ENCODE measurements around the gene HRH2. TPM values are rescaled to one million over a fixed set of nuclear protein-coding genes. Genes with fewer than 3 reads are reported as not detected.

Gene HRH2
- total RNA-seq, 6 donors from 2014 or later = 3.8 to 16.8 (median 7.8) TPM

DNA sequence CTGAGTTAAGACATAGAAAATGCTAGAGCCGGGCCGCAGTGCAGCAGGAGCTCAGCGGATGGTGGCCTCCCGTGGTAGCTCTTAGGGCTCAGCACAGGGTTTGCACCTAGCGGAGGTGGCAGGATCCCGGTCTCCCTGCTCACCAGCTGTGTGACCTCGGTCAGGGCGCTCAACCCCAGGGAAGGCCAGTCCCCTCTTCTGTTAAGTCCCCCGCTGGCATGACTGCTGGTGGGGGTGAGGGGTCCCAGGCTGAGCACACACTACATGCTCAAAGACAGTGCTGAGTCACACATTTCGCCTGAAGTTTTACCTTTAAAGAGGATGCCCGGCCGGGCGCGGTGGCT is 39.0 kb downstream of the HRH2 start:
- Histone ChIP-seq H3K4me3 (no peak overlapping the region), H3K9me3 (no peaks in the 10 kb centered on the region), H3K27ac (peak overlapping the region in 2 of 4 donors; percentile 76 to 79), H3K27me3 (no peaks in the 10 kb centered on the region), H3K4me1 (peaks cover 6 to 30% (median 17%) of the 10 kb centered on the region in 4 donors), H3K36me3 (no peaks in the 10 kb centered on the region)
- WGBS, 2 donors = 77 to 80% methylated on average over 8 to 14 of the region's 14 CpGs
- no peak for ATAC-seq (ENCODE audit: low FRiP score in 2 of 2)
- DNase-seq = peak in 1 of 2 donors; percentile 61
- TF ChIP-seq POLR2A (IDR thresholded peaks at IDR 0.05) (no peak), CTCF (IDR thresholded peaks at IDR 0.05) (peak in 1 of 6 experiments; percentile 20), EP300 (IDR thresholded peaks at IDR 0.05) (no peak), POLR2AphosphoS5 (IDR thresholded peaks at IDR 0.05) (no peak)

GRCh38 chr5:175697846-175698245 is 40.0 kb downstream of the HRH2 start:
- DNase-seq (peak in 1 of 2 donors; percentile 7), ATAC-seq (ENCODE audit: low FRiP score in 2 of 2) (no peak)
- Histone ChIP-seq H3K27me3 (no peaks in the 10 kb centered on the region), H3K4me3 (no peak overlapping the region), H3K9me3 (no peaks in the 10 kb centered on the region), H3K36me3 (no peaks in the 10 kb centered on the region), H3K4me1 (peaks cover 6 to 26% (median 9%) of the 10 kb centered on the region in 4 donors), H3K27ac (no peak overlapping the region)
- TF ChIP-seq CTCF (IDR thresholded peaks at IDR 0.05) (no peak), POLR2A (IDR thresholded peaks at IDR 0.05) (no peak), EP300 (IDR thresholded peaks at IDR 0.05) (no peak), POLR2AphosphoS5 (IDR thresholded peaks at IDR 0.05) (no peak)
- 85 to 89% methylated on average over 7 of the region's 7 CpGs for WGBS, 2 donors

DNA sequence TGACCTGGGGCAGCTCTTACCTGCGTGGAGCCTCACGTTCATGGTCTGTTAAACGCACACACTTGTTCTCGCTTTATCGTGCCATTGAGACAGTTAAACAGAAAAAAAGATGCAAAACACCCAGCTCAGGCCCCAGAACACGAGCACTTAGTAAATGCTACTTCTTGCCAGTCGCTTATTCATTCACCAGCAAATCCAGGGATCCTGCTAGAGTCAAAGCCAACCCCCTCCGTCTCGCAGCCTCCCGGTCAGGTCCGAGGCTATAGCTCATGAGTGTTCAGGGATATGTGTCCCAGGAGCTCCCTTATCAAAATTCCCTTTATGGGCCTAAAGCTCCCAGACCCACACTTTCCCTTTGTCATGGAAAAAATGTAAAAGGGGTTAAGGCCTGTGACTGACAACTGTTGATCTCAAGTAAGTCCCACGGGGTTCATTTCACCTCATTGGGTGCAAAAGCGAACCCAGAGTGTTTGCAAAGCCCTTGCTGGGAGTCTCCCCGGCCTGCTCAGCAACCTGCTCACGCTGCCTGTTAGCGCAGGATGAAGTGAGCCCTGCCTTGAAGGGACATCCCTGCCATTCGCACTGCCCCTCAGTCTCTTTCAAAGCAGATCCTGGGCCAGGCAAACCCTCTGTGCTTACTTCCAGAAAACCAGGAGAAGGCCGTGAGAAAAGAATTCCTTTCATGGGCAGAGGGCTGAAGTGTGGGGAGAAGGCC is 40.7 kb downstream of the HRH2 start:
- peaks cover 0 to 21% (median 5%) of the 10 kb centered on the region in 4 donors for H3K4me1 ChIP-seq
- no peaks in the 10 kb centered on the region for H3K36me3 ChIP-seq
- no peak for DNase-seq
- no peaks in the 10 kb centered on the region for H3K9me3 ChIP-seq
- no peak for TF ChIP-seq EP300 (IDR thresholded peaks at IDR 0.05)
- TF ChIP-seq POLR2AphosphoS5 (IDR thresholded peaks at IDR 0.05) = no peak
- TF ChIP-seq POLR2A (IDR thresholded peaks at IDR 0.05) = no peak
- TF ChIP-seq CTCF (IDR thresholded peaks at IDR 0.05) = no peak
- H3K4me3 ChIP-seq = no peak overlapping the region
- ATAC-seq (ENCODE audit: low FRiP score in 2 of 2) = no peak
- no peaks in the 10 kb centered on the region for H3K27me3 ChIP-seq
- WGBS, 2 donors = 77 to 82% methylated on average over 13 to 18 of the region's 18 CpGs
- no peak overlapping the region for H3K27ac ChIP-seq

DNA sequence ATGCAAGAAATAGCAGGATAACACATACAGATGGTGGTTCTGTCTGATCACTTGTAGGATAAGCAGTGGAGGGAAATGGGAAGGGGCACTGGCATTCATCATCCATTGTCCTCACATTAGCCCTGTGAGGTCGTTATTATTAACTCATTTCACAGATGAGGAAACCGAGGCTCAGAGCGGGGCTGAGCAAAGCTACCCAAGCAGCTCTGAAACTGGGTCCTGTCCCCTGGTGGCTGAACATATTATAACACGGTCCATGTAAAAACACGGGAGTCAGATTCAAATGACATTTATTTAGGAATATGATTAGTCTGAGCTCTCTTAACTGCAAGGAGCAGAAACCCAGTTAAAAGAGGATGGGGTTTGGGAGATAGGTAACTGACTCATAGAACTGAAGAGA is 43.1 kb downstream of the HRH2 start:
- WGBS, 2 donors = 79 to 80% methylated on average over 5 of the region's 5 CpGs
- DNase-seq = no peak
- Histone ChIP-seq H3K27me3 (no peaks in the 10 kb centered on the region), H3K4me3 (no peak overlapping the region), H3K4me1 (peaks cover 0 to 10% (median 2%) of the 10 kb centered on the region in 4 donors), H3K27ac (no peak overlapping the region), H3K36me3 (no peaks in the 10 kb centered on the region), H3K9me3 (no peaks in the 10 kb centered on the region)
- ATAC-seq (ENCODE audit: low FRiP score in 2 of 2) = no peak
- TF ChIP-seq EP300 (IDR thresholded peaks at IDR 0.05) (no peak), POLR2AphosphoS5 (IDR thresholded peaks at IDR 0.05) (no peak), CTCF (IDR thresholded peaks at IDR 0.05) (peak in 3 of 6 experiments; percentile 16 to 26 (median 18)), POLR2A (IDR thresholded peaks at IDR 0.05) (no peak)

GRCh38 chr5:175701797-175702196 is 43.9 kb downstream of the HRH2 start:
- Histone ChIP-seq H3K27me3 (no peaks in the 10 kb centered on the region), H3K36me3 (no peaks in the 10 kb centered on the region), H3K4me1 (peaks cover 0 to 2% (median 0%) of the 10 kb centered on the region in 4 donors), H3K4me3 (no peak overlapping the region), H3K9me3 (no peaks in the 10 kb centered on the region), H3K27ac (no peak overlapping the region)
- ATAC-seq (ENCODE audit: low FRiP score in 2 of 2) = no peak
- TF ChIP-seq POLR2AphosphoS5 (IDR thresholded peaks at IDR 0.05) = no peak
- TF ChIP-seq EP300 (IDR thresholded peaks at IDR 0.05) = no peak
- no peak for TF ChIP-seq CTCF (IDR thresholded peaks at IDR 0.05)
- TF ChIP-seq POLR2A (IDR thresholded peaks at IDR 0.05) = no peak
- 83 to 89% methylated on average over 12 of the region's 12 CpGs for WGBS, 2 donors
- DNase-seq = no peak
